ENCODE measurements around the gene RPL35A. TPM values are rescaled to one million over a fixed set of nuclear protein-coding genes. Genes with fewer than 3 reads are reported as not detected.

RPL35A gene
- total and polyA plus RNA-seq, 2 of the 8 experiments (the other 6 are each of a cell fraction or from before 2014, with no cell fraction given): 695 to 1,393 TPM

- H3K18ac ChIP-seq (ENCODE audit: extremely low read depth, low read length): no peak overlapping the region
- no peaks in the 10 kb centered on the region for H3K23me2 ChIP-seq (ENCODE audit: low read depth, low read length)
- TF ChIP-seq NANOG (IDR thresholded peaks at IDR 0.05; ENCODE audit: insufficient read depth, low read depth, low read length, poor library complexity, severe bottlenecking) (no peak), YY1 (IDR thresholded peaks at IDR 0.05; ENCODE audit: low read depth, low read length) (no peak), RNF2 (IDR thresholded peaks at IDR 0.05; ENCODE audit: borderline replicate concordance, low read depth, low read length, missing control alignments, poor library complexity, severe bottlenecking) (no peak), SRF (IDR thresholded peaks at IDR 0.05; ENCODE audit: low read depth, low read length) (no peak), BRCA1 (IDR thresholded peaks at IDR 0.05; ENCODE audit: low read depth, low read length) (no peak), EZH2 (IDR thresholded peaks at IDR 0.05; ENCODE audit: low read depth, low read length, severe bottlenecking) (no peak)
- H3K79me2 ChIP-seq (ENCODE audit: control insufficient read depth in 1 of 2, insufficient read depth in 2 of 2, low read length in 2 of 2): no peaks in the 10 kb centered on the region
- H3K4ac ChIP-seq (replicated peaks; ENCODE audit: insufficient read length, low read depth, low read length): no peak overlapping the region
- H3K4me3 ChIP-seq (ENCODE audit: extremely low read depth in 1 of 4, insufficient read depth in 2 of 4, low read depth in 3 of 4, low read length in 4 of 4): no peak overlapping the region
- ChIA-PET POLR2A (ENCODE audit: partially characterized antibody) (no interaction called here), CTCF (ENCODE audit: partially characterized antibody) (interaction anchor here (0.7 kb wide), 1 partner anchor 26 kb away, joined by 3 read pairs; no protein-coding TSS in a partner anchor)
- H4K8ac ChIP-seq (ENCODE audit: extremely low read depth, insufficient read depth, low read length): no peak overlapping the region
- H3K4me2 ChIP-seq (ENCODE audit: insufficient read depth in 1 of 2, low read depth in 2 of 2, low read length in 2 of 2): no peak overlapping the region
- no peak overlapping the region for H2BK20ac ChIP-seq (ENCODE audit: low read length)
- FAIRE-seq: no peak
- H4K5ac ChIP-seq (ENCODE audit: insufficient read length, low read depth, low read length): no peak overlapping the region
- WGBS, 2 experiments (ENCODE audit: extremely low coverage in 1 of 2, insufficient coverage in 1 of 2, insufficient read length in 1 of 2, insufficient replicate concordance in 2 of 2, low coverage in 1 of 2, low lambda C conversion rate in 2 of 2, missing lambda C conversion rate in 1 of 2): 91% methylated on average over 1 of the region's 1 CpG; no CpG with 5 or more reads in 1 of the 2 experiments
- H4K20me1 ChIP-seq (replicated peaks in 1 of 2; ENCODE audit: control insufficient read depth in 1 of 2, insufficient read depth in 2 of 2, low read length in 2 of 2): no peaks in the 10 kb centered on the region
- no peaks in the 10 kb centered on the region for H3K9me3 ChIP-seq (ENCODE audit: insufficient read depth in 2 of 2, low read depth in 1 of 2, low read length in 1 of 2)
- H3K9ac ChIP-seq (replicated peaks in 1 of 4; ENCODE audit: extremely low read depth in 1 of 4, low read depth in 3 of 4, low read length in 3 of 4): no peak overlapping the region
- H2BK5ac ChIP-seq (ENCODE audit: low read depth, low read length): no peak overlapping the region
- H2AK5ac ChIP-seq (ENCODE audit: low read depth, low read length): no peak overlapping the region
- no peak overlapping the region for H3K14ac ChIP-seq (ENCODE audit: insufficient read length)
- H2BK120ac ChIP-seq (replicated peaks; ENCODE audit: low read depth, low read length): no peak overlapping the region
- H3K36me3 ChIP-seq (ENCODE audit: control insufficient read depth in 2 of 4, insufficient read depth in 4 of 4, low read length in 3 of 4): no peaks in the 10 kb centered on the region
- no peak for DNase-seq (ENCODE audit: low read depth in 1 of 2, low spot score in 2 of 2)
- H3K56ac ChIP-seq (replicated peaks; ENCODE audit: insufficient read length, low read depth, low read length): no peak overlapping the region
- no peak overlapping the region for H2AFZ ChIP-seq (ENCODE audit: low read length)
- no peak overlapping the region for H4K91ac ChIP-seq (replicated peaks; ENCODE audit: insufficient read length, low read length)
- H2BK12ac ChIP-seq (ENCODE audit: low read depth, low read length): no peak overlapping the region
- no peak overlapping the region for H2BK15ac ChIP-seq (ENCODE audit: low read length)
- peaks cover 0 to 1% (median 0%) of the 10 kb centered on the region in 4 experiments; a peak in 1 of 7 replicates for H3K27me3 ChIP-seq (replicated peaks in 1 of 4; ENCODE audit: control insufficient read depth in 3 of 4, extremely low read depth in 1 of 4, insufficient read depth in 3 of 4, low read length in 3 of 4)
- H3K23ac ChIP-seq (ENCODE audit: insufficient read length): no peak overlapping the region
- no peaks in the 10 kb centered on the region for H3K4me1 ChIP-seq (replicated peaks in 1 of 4; ENCODE audit: control insufficient read depth in 3 of 4, insufficient read depth in 4 of 4, low read length in 3 of 4)
- H3K79me1 ChIP-seq (ENCODE audit: low read depth, low read length): no peaks in the 10 kb centered on the region
- no peak overlapping the region for H3K27ac ChIP-seq (ENCODE audit: low read depth, low read length)
Observed at GRCh38 chr3:197994736-197995135, 44.7 kb downstream of the RPL35A start.
